Islet precursor cell (in vitro differentiated cells): ENCODE measurements around the gene ILF3.
"Not testable (repeated sequence)": the region's sequence is repeated elsewhere in the genome, so short reads cannot be mapped to it uniquely, and the experiment has no call there.

Experiments
- DNase-seq: peaks from one replicate; pipeline ENCODE4 v3.0.0-alpha.2; 2018

ILF3 gene

DNA sequence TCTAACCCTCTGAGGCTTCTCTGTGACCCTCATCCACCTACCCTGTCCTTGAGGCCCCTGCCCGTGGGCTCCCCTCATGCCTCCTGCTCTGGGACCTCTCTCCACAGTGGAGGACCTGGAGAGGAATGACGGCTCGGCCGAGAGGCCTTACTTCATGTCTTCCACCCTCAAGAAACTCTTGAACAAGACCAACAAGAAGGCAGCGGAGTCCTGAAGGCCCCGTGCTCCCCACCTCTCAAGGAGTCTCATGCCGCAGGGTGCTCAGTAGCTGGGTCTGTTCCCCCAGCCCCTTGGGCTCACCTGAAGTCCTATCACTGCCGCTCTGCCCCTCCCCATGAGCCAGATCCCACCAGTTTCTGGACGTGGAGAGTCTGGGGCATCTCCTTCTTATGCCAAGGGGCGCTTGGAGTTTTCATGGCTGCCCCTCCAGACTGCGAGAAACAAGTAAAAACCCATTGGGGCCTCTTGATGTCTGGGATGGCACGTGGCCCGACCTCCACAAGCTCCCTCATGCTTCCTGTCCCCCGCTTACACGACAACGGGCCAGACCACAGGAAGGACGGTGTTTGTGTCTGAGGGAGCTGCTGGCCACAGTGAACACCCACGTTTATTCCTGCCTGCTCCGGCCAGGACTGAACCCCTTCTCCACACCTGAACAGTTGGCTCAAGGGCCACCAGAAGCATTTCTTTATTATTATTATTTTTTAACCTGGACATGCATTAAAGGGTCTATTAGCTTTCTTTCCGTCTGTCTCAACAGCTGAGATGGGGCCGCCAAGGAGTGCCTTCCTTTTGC, 10.8 kb upstream of the ILF3 start:
- DNase-seq: no peak

DNA sequence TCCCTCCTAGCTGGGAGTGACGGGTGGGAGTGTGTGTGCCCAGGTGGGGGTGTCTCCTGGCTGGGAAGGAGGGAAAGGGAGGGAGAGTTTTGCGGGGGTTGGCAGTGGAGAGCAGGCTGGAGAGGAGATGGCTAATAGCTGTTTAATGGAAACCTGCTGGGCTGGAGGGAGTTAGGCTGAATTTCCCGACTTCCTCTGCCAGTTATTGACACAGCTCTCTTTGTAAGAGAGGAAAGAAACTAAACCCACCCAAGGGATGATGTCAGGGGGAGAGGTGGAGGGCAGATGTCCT, 10.2 kb upstream of the ILF3 start:
- no peak for DNase-seq

DNA sequence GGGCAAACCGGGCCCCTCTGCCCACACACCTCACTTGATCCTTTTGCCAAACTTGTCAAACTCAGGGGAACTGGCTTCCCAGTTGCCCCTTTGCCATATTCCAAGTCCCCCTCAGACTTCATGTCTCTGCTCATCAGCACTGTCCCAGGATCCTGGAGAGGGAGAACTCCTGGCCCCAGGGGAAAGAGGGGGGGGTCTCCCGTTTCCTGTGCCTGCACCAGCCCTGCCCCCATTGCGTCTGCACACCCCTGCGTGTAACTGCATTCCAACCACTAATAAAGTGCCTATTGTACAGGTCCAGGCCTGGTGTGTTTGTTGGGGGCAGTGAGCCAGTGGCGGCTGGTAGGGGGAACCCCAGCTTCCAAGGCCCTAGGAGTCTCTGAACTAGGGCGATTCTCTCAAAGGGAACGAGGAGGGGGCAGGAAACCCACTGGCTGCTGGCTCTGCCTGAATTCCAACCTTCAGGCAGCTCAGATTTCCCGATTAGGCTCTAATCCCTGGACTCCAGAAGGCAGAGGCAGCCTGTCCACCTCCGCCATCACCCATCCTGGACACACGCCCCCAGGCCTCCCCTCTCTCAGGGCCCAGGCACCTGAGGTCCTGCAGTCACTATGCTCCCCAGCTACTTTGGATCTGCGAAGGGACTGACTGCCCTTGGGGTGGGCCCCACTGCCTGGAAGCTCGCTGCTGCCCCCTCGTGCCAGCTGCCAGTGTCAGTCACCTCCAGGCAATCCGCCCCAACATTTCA, 9.7 kb upstream of the ILF3 start:
- peak; percentile 94 for DNase-seq

DNA sequence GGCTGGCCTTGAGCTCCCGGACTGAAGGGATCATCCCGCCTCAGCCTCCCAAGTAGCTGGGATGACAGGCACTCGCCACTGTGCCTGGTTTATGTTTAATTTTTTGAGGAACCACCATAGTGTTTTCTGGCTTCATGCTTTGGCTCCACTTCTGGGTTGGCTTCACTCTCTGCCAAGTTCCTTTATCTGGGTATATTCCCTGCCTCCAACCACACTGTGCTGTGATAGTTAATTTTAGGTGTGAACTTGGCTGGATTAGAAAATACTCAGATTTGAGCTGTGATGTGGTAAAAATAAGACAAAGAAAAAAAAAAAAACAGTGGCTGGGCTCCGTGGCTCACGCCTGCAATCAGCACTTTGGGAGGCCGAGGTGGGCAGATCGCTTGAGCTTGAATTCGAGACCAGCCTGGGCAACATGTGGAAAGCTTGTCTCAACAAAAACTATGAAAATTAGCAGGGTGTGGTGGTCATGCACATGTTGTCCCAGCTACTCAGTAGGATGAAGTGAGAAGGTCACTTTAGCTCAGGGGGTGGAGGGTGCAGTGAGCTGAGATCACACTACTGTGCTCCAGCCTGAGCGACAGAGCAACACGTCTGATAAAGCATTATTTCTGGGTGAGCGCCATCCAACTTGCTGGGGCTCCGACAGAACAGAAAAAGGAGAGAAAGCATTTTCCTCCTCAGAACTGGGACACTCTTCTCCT, 7.5 kb upstream of the ILF3 start:
- no peak for DNase-seq

DNA sequence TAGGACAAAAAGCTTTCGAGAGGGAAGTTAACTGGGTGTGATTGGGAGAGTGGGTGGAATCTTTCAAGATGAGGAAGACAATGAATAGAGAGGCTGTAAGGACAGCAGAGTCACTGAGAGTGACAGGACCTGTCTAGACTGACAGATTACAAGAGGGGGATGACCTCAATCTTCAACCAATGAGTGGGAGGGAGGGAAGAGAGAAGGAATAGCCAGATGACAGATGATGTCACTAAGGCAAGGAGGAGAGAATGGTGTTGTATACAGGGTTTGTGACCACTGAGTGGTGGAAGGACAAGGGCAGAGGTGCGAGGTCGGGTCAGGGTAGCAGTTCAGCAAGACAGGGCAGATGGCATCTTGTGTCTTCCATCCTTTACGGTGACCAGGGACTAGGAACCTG, 5.8 kb upstream of the ILF3 start:
- no peak for DNase-seq

DNA sequence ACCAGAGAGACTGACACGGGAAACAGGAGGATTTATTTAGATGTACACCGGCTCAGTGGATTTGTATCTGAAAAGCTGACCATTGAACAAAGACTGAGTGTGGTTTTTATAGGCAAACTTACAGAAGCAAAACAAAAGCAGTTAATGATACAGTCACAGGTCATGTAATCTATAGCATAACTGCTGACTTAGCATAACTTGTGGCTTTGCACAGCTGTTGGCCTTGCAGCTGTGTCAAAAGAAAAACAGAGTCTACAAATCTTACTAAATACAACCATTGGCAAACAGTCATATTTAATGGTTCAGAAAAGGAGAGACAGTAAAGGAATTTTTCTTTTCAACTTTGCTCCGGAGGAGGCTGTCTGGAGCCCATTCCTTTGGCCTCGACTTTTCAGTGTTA, 2.3 kb upstream of the ILF3 start:
- no peak for DNase-seq

DNA sequence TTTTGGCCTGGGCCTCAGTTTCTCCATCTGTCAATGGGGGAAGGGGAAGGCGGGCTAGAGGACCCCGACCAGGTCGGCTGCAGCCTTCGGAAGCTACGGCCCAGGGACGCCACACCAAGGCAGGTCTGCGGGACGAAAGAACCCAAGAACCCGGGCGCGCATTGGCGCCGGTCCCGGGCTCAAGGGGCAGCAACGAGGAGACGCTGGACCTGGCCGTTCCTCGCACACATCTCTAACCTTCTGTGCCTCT, 739 bp upstream of the ILF3 start:
- DNase-seq: no peak

DNA sequence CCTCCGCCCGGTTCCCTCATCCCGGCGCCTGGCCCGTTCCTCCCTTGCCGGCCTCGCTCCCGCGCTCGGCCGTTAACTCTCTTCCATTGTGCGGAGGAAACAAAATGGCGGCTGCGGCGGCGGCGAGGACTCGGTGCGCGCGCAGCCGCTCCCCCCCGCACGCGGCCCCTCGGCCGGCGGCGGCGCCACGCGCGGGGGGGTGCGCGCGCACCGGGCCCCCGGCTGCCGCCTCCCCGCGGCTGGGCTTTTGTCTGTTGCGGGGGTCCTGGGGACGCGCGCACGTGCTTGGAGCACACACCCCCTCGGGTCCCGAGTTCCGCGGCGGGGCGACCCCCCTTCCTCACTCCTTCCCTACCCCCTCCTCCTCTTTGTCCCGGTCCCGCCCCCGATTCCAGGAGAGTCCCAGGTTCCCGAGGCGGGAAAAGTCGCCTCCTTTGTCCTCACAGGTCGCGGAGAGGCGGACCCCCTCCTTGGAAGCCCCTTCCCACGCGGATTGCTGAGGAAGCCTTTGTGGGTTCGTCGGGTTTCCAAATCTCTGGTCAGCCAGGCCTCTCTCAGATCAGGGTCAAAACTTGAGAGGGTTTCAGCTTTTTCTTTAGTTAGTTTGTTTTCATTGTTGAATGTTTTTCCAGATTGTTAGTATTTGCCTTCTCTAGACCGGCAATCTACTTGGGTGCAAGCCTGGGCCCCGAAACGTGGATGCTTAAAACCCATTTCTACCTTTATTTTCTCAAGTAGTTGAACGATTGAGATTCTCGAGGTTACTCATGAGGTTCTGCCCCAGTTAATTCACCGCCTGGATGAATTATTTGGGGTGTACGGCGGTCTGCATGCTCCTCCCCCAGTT, 687 bp downstream of the ILF3 start:
- DNase-seq: peak; percentile 77

DNA sequence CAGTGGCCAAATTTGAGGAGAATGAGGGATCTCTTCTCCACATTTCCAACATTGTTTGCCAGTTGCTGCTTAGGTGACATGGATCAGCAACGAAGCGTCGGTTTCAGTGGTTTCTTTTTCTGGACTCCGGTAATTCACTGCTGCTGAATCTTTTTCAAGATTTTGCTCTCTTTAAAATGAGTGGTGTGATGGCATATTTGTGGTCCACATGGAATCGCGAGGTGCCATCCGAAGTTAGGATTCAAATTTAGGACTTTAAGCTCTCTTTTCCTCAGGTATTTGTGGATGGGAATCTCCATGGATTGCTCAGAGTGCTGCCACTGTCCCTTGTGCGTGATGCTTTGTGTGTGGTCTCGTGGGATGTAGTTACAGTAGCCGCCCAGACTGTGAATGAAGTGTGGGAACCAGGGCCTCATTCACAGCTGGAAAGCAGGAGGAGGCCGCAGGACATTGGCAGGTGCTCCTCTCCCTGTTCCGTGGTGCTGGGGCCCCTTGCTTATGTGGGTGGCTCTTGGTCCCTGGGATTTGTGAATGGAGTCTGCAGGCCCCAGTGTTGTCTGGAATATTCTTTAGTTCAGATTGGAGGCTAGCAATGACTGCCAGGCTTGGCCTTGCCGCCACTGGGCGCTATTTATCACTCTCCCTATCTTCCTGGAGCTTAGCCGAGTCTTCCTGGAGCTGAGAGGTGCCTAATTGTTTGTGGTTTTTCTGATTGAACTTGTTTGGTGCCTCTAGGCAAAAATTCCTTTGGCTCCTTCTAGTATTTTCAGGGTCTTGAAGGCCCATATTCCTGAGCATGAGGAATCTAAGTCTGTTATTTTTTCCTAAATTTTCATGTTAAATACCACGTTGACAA, 1.5 kb downstream of the ILF3 start:
- DNase-seq: peak; percentile 85

DNA sequence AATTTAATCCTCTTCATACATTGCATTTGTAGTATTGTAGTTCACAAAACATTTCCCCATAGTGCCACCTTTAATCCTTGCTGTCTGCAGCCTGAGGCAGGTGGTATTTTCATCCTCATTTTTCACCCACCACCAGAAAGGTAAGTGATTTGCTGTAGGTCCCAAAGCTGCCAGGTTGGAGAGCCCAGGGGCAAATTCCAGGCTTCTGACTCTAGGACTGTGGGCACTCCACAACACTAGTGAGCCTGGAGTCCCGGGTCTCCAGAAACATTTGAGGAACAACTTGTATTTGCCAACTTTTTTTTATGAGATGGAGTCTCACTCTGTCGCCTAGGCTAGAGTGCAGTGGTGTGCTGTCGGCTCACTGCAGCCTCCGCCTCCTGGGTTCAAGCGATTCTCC, 6.2 kb downstream of the ILF3 start:
- no peak for DNase-seq

DNA sequence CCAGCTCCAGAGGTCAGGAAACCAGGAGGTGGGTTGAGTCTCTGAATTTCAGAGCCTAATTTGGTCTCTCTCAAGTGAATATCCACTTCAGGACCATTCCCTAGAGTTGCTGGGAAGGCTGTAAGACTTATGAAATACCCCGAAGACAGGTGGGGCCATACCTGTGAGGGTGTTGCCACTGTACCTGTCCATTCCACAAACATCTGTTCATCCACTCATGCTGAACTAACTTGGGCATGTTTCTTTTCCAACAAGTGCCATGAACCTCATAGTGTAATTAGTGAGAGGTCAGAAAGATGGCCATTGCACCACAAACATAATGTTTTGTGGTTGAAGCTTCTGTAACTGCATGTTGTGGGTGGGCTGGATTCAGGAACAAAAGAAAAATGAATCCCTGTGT, 7.8 kb downstream of the ILF3 start:
- no peak for DNase-seq

DNA sequence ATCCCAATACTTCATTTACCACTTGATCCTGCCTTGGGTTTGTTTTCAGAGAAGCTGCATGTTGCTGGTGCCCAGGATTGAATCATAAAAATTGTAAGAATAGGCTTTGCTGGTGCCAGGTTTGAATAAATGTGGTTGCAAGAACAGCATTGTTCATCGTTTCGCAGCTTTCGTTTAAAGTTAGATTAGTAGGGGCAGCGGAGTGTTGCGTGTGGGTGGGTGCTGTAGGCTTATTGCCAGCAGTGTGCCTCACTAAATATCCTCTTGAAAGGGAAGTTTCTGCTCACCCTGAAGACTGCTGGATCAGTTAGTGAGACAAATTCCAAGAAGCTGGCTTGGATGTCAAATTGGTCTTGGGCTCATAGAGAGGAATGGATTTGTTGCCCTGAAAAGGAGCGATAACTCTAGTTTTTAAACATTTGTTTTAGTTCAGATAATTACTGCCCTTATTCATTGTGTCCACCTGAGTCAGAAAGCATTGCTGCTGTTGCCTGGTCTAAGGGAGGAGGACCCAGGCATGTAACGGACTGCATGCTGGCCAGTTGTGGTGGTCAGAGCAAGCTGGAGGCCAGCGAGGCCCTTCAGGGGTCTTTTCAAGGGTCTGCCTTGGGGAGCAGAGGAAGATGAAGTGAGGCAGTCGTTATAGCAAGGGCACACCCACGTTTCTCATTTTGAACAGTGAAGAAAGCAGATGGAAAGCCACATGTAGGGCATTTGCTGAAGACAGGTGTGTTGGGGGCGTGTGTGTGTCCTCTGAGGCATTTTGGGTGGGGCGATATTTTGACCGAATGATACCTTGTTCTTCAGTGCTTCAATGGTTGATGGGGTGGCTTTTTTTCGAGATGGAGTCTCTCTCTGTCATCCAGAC, 8.5 kb downstream of the ILF3 start:
- no peak for DNase-seq

DNA sequence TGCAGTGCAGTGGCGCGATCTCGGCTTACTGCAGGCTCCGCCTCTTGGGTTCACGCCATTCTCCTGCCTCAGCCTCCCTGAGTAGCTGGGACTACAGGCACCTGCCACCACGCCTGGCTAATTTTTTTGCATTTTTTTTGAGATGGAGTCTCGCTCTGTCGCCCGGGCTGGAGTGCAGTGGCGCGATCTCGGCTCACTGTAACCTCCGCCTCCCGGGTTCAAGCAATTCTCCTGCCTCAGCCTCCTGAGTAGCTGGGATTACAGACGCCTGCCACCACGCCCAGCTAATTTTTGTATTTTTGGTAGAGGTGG, 9.1 kb downstream of the ILF3 start:
- not testable (repeated sequence) for DNase-seq

DNA sequence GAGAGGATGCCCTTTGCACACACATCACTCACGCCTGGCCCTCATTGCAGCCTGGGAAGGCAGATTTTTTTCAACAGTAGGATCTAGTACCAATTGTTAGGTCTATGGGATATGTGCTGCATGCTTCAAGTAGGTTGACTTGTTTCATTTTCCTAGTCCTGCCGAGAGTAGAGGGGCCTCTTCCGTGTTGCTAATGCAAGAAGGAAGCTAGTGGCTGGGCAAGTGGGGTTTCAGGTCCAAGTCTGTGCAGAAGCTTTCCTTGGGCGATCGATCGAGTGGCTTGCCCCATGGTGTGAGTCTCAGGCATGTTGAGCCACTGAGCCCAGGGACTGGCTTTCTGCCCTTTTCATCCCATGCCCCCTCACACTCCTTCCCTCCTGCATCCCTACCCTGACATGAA, 13.7 kb downstream of the ILF3 start:
- DNase-seq: peak; percentile 48

DNA sequence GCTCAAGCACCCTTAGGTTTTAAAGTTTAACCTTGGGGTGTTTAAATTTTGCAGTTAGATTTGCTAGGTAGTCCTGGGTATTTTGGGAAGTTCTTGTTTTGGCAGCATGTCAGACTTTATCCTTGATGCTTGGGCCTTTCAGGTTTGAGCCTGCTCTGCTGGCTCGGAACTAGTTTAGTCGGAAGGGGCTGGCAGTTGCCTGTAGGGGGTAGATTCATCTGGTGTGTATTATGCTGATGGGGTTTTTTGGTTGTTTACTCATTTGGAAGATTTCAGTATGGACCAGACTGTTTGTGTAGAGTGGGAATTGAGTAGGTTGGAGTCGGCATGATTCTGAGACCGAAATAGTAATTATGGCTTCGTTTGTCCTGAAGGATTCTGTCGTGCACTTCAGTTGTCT, 15.1 kb downstream of the ILF3 start:
- no peak for DNase-seq

DNA sequence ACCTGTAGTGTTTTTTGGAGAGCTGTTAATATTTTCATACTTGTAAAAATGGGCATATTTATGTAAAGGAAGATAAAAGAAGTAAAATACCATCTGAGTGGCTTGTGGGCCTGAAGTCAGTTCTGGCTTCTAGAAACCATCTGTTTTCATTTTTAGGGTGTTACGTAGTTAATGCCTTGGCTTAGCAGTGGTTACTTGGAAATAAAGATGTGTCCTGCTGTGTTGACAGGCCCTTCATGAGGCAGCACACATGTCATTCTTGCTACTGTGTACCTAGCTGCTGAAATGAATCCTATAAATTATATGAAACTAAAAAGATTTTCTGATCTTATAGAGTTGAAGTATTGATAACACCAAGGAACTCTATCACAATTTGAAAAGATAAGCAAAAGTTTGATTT, 16.0 kb downstream of the ILF3 start:
- DNase-seq: no peak

DNA sequence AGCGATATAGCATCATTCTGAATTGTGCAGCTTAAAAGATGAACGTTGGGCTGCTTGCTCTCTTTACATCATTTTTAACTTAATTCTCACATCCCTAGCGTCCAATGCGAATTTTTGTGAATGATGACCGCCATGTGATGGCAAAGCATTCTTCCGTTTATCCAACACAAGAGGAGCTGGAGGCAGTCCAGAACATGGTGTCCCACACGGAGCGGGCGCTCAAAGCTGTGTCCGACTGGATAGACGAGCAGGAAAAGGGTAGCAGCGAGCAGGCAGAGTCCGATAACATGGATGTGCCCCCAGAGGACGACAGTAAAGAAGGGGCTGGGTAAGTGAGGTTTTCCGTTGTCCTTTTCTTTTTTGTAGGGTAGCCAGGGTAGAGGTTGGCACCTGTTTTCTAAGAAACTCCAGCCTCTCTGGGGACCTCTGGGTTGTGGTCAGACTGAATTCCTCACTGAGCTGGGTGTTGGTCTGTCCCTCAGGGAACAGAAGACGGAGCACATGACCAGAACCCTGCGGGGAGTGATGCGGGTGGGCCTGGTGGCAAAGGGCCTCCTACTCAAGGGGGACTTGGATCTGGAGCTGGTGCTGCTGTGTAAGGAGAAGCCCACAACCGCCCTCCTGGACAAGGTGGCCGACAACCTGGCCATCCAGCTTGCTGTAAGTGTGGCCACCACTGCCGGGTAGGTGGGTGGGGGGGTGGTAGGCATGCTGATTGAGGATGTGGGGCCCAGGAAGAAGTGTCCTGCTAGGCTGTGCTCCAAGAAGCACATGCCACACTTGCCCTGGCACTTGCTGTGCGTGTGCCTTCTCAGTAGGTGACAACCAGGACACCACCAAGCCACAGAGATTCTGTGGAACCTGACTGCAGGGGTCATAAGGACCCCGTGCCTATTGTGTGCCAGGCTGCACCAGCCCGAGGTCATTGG, 17.0 kb downstream of the ILF3 start:
- peak; percentile 41 for DNase-seq

DNA sequence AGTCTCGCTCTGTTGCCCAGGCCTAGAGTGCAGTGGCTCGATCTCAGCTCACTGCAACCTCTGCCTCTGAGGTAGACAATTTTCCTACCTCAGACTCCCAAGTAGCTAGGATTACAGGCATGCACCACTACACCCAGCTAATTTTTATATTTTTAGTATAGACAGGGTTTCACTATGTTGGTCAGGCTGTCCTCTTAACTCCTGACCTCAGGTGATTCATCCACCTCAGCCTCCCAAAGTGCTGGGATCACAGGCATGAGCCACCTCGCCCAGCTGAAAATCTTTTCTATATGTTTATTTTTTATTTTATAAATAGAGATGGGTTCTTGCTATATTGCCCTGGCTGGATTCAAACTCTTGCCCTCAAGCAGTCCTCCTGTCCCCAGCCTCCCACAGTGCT, 17.8 kb downstream of the ILF3 start:
- DNase-seq: not testable (repeated sequence)

DNA sequence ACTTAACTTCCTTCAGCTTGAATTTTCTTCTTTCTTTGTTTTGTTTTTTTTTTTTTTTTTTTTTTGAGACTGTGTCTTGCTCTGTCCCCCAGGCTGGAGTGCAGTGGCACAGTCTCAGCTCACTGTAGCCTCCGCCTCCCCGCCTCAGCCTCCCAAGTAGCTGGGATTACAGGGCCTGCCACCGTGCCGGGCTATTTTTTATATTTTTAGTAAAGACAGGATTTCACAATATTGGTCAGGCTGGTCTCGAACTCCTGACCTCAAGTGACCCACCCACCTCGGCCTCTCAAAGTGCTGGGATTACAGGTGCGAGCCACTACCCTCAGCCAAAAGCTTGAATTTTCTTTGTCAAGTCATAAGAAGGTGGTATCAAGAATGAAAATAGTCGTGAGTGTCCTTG, 21.1 kb downstream of the ILF3 start:
- DNase-seq: not testable (repeated sequence)

DNA sequence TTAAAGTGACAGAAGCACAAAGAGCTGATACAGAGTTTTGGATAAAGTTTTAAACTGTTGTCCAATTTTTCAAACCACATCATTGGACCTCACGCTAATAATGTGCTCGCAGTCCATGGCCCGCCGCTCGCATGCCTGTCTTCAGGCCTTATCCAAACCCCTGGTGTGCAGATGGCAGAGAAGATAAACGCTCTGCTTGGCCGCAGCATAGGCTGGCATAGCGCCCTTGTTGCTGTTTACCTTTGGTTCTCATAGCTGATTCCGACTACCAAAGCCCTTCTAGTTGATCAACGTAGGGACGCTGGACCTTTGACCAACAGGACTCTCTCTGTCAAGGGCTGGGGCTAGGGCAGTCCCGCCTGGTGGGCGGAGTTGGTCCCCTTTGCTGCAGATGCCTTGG, 23.6 kb downstream of the ILF3 start:
- DNase-seq: no peak

DNA sequence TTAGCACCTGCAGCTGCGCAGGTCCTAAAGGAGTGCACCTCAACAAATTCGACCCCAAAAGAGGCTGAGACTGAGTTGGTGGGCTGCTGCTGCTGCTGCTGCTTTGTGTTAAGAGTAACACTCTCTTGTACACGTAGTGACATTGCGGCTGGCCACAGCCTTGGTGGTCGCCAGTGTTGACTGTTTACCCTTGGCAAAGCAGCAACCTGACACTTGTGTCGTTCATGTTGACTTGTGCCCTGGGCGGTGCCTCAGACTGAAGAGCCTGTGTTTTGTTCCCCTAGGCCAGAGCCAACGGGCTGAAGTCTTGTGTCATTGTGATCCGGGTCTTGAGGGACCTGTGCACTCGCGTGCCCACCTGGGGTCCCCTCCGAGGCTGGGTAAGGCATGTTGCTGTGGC, 24.7 kb downstream of the ILF3 start:
- DNase-seq: no peak
